NAMALWA (cell line): ENCODE data around the gene BCKDK.
"Not testable (repeated sequence)": the region's sequence is repeated elsewhere in the genome, so short reads cannot be mapped to it uniquely, and the experiment has no call there.

Experiments
- DNase-seq: peaks from one replicate; pipeline ENCODE4 v3.0.0-alpha.2; 2015; ENCODE audit warnings: low spot score

BCKDK gene

GRCh38 chr16:31142109-31143010 lies 34.2 kb downstream of the BCKDK start:
- peak; percentile 99 for DNase-seq

- DNase-seq, result no peak
Observed at GRCh38 chr16:31143011-31143693, 35.0 kb downstream of the BCKDK start.

- no peak for DNase-seq
Observed at GRCh38 chr16:31143694-31144148, 35.5 kb downstream of the BCKDK start.

GRCh38 chr16:31144418-31144817 lies 36.2 kb downstream of the BCKDK start:
- not testable (repeated sequence) for DNase-seq

GRCh38 chr16:31145398-31145990 lies 37.3 kb downstream of the BCKDK start:
- no peak for DNase-seq

GRCh38 chr16:31147574-31147973 lies 39.4 kb downstream of the BCKDK start:
- no peak for DNase-seq

- no peak for DNase-seq
Observed at GRCh38 chr16:31148281-31148728, 40.1 kb downstream of the BCKDK start.

- DNase-seq, result no peak
Observed at GRCh38 chr16:31148896-31149295, 40.7 kb downstream of the BCKDK start.

- no peak for DNase-seq
Observed at GRCh38 chr16:31149332-31149731, 41.1 kb downstream of the BCKDK start.

- DNase-seq, result no peak
Observed at GRCh38 chr16:31149894-31150890, 42.0 kb downstream of the BCKDK start, which contains the start of gene PRSS36. Gene PRSS36, minus strand, starts transcription at chr16:31150066. Its CDS starts 31 bp downstream, at chr16:31150035.

GRCh38 chr16:31150976-31151375 lies 42.8 kb downstream of the BCKDK start:
- DNase-seq, result not testable (repeated sequence)

- DNase-seq, result peak; percentile 47
Observed at GRCh38 chr16:31157136-31157535, 49.0 kb downstream of the BCKDK start.
